NCI-H187 treated with DMSO at 0.1 percent for 48 hours (cell line): Measurements from ENCODE around the gene VAT1L.
A peak's percentile ranks its signal among the peaks of the same experiment; 100 is the strongest.

Experiments
- DNase-seq: peaks from one replicate; lab custom pipeline; 2025; lab: John Stamatoyannopoulos, UW

VAT1L gene

GRCh38 chr16:77869997-77870813 is 81.8 kb downstream of the VAT1L start:
- no peak for DNase-seq

GRCh38 chr16:77871932-77872331 is 83.6 kb downstream of the VAT1L start:
- DNase-seq, result no peak

DNA sequence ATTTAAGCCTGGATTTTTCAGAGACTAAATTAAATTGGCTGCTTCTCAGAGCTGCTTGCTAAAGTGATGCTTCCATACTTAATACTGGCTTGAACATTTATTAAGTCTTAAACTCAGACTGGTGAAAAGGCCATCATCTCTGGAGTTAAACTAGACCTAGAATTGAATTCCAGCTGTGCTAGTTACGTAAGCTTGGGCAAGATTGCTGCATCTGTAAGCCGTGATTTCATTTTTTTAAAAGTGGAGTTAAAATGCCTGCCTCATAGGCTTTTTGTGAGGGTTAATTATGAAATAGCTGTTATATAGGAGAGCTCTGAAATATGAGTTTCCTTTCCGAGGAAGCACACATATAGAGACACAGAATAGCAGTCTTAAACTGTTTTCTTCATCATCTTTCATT is 84.7 kb downstream of the VAT1L start:
- DNase-seq, result no peak

GRCh38 chr16:77874347-77874746 is 86.0 kb downstream of the VAT1L start:
- DNase-seq, result no peak

DNA sequence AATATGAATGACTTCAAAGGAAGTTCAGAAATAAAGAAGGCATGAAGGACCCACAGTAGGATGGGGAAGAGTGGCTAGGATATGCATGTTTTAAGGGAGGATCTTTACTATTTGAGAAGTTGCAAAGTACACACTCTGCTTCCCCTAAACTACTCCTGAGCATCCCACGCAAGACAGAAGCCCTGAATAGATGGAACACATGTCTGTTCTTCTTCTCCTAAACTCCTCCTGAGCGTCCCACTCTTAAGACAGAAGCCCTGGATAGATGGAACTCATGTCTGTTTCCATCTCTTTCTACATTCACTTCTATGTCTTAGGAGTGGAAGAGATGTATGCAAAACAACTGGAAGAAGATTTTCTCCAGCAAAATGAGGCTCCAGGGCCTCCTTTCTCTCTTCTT is 88.4 kb downstream of the VAT1L start:
- no peak for DNase-seq

DNA sequence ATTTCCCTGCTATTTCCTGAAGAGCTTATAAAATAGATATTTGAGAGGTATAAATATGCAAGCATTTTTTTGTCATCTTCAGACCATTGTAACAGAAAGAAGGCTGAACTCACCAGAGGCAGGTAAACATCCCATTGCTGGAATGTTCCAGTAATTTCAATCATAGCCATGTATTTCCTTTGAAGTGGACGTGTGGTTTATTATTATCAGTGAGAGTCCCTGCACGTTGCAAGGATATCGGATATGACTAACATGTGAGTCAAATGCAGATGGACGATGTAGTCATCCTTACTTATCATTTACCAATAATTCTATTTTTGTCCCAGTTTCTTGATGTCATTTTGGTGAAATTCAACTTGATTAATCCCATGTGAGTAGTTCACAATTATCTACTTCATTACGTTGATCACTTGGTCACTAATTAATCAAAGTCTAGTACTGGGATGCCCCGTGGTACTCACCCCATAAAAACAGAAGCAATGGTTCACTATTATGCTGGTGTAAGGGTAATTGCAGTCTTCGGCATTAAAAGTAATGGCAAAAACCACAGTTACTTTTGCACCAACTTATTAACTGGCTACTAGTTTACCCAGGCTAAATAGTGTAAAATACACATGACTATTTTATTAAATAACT is 89.5 kb downstream of the VAT1L start:
- DNase-seq, result no peak

DNA sequence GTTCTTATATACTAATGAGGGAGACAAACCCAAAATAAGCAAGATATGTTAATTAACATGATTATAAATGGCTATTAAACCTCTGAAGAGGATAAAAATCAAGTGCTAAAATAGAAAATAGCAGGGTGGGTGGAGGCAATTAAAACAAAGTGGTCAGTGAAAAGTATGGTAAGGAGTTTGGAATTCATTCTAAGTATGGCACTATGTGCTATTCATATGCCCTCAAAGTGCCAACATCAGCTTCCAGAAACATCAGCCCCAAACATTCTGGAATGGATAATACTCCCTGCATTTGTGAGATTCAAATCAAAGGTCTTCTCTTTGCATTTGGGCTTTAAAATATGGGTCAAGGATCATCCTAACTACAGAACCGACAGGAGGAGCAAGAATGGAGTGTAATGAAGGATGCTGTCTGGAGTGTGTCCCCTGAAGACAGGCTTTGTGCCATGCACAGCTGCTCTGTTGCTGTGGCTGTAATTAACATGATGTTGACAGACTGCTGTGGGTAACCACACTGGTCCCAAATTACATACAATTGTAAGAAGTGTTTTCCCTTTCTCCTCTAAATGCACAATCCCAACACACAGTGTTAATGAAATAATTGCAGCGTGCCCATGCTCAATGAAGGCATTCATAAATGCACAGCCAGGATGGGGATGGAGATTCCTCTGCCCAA is 93.1 kb downstream of the VAT1L start:
- no peak for DNase-seq

DNA sequence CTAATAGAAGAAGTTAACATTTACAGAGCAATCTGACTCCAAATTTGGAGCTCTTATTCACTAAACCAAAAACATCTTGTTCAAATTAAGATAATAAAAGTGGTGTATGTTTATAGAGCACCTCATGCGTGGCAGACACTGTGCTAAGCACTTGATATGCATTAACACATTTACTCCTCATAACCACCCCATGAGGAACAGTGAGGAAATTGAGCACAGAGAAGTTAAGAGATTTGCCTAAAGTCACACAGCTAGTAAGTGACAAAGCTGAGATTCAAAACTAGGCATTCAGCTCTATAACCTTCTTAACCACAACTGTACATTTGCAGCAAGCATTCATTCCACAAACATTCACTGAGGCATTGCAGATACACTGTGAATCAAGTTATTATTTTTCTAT is 94.0 kb downstream of the VAT1L start:
- no peak for DNase-seq

- DNase-seq, result no peak
Observed at GRCh38 chr16:77885571-77886295, 97.4 kb downstream of the VAT1L start.

DNA sequence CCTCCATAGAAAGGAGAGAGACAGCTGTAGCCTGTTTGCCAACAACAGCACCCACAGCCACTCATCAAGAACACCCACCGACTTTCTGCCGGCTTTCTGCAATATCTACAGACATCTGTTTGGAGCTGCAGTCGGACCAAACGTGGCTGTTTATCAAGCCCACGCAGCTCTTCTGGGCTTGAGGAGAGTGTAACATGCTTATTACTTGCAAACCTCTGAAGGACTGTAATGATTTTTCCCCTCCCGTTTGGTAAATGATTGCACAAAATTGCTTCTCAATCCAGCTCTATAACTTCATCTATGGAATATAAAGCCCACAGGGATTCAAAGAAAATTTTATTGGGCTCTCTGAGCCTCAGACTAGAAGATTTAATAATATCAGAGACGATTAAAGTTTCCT is 100.5 kb downstream of the VAT1L start:
- DNase-seq, result no peak

DNA sequence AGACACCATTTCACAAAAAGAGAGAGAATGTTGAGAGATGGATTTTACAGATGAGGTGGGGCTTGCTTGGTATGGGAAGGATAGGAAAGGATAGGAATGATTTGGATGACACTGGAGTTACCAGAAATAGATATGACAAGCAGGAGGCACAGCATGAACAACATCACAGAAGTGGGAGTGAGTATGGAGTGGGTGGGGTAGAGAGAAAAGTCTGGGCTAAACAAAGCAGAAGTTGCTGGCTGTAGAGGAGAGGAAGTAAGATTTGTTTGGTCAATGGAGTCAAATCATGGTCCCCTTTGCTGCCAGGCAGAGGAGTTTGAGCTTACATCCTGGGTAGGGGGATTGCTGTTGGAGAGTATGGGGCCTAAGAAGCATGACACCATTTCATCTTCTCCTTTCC is 101.7 kb downstream of the VAT1L start:
- DNase-seq, result no peak

GRCh38 chr16:77894162-77894561 is 105.8 kb downstream of the VAT1L start:
- no peak for DNase-seq

GRCh38 chr16:77895962-77896361 is 107.6 kb downstream of the VAT1L start:
- no peak for DNase-seq

DNA sequence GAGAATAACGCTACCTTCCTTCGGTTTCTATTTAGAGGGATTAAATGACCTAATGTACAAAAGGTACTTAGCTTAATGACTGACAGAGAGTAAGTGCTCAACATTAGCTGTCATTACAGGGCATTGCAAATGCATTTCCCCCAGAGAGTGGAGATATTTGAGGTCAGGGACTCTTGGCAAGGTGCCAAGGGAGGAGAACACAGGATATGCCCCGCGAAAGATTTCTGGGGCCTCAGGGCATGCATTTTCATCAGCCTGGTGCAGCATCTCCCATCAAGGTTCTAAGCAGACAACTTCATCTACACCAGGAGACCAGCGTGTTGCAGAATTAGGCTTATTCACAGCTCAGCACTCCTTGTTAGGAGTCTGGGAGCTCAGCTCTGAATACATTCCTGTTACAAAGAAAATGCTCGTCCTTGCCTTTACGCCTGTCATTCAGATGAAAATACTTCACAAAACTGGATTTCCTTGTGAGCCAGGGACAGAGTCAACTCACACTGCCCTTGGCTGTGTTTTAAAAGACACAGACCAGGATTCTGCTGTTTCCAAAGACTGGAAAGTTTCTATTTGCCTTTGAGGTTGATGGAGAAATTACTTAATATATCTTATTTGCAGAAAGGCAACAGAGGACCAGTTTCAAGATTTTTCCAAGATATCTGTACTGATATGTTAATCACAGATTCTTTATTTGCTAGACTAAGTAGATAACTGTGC is 108.2 kb downstream of the VAT1L start:
- peak; percentile 70 for DNase-seq

DNA sequence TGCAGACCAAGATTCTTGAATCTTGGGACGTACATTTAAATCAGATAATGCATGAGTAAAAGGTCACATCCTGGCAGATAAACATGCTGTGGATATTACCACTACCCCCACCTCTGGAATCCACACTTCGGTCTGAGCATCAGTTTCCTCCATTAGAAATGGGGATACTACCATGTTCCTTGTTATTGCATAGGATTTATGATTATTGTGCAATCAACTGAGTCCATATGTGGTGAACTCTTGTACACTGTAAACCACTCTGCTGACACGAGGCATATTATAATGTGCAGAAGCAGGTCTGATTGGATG is 108.7 kb downstream of the VAT1L start:
- no peak for DNase-seq

DNA sequence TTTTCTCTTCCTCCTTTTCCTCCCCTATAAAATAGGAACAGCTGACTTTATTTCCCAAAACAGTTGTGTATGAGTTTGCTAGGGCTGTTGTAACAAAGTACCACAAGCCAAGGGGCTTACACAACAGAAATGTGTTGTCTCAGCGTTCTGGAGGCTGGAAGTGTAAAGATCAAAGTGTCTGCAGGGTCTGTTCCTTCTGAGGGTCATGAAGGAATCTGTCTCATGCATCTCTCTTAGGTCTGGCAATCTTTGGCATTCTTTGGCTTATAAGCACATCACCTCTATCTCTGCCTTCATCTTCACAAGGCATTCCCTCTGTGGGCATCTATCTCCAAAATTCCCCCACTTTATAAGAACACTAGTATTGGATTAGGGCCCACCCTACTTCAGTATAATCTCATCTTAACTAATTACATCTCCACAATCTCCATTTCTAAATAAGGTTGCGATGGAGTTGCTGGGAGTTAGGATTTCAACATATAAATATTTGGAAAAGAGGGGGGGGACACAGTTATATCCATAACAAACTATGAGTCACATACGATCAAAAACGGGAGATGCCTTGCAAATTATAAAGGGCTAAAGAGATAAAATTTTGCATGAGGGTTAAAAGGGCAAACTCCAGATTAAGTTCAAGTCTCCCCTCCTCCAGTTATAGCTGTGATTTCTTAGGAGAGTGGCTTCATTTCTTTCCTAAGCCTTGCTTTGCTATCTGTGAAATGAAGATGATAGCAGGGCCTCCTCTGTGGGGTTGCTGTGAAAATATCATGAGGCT is 109.7 kb downstream of the VAT1L start:
- no peak for DNase-seq

DNA sequence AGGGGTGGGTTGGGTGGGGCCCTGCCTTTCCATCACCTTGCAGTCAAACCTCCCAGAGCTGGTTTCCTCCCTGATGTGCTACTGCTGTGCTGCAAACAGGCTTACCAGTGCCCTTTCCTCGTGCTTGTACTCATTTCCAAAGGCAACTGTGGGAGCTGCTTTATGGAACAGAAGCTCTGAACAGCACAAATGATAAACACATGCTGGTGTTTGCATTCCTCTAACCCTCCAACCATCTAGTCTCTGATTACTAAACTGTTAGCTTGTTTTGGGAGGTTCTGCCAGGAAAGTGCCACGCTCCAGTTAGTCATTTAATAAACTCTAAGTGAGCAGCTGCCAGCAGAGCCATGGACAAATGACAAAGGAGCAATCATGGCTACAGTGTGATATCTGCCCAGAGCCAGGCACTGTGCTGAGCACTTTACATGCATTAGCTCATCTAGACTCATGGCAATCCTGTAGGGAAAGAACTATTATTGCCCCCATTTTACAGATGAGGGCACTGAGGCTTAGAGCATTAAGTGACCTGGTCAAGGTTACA is 110.4 kb downstream of the VAT1L start:
- DNase-seq, result no peak

DNA sequence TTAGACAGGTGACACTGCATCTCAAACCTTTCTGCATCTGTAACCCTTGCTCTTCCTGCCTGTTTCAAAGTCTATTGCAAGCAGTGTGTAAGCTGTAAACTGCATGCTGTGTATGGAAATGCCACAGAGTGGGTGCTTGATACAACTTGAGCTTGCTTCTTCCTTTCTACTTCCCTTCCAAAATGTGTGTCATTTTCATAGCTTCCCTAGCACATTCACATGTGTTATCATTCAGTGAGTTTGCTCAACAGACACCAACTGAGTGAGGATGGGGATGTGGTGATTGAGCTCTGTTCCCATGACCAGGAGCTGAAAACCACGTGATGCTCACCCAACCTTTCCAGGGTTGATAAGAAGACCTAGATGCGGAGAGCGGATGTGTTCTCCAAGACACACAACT is 111.1 kb downstream of the VAT1L start:
- no peak for DNase-seq

- no peak for DNase-seq
Observed at GRCh38 chr16:77905374-77905920, 117.1 kb downstream of the VAT1L start.

DNA sequence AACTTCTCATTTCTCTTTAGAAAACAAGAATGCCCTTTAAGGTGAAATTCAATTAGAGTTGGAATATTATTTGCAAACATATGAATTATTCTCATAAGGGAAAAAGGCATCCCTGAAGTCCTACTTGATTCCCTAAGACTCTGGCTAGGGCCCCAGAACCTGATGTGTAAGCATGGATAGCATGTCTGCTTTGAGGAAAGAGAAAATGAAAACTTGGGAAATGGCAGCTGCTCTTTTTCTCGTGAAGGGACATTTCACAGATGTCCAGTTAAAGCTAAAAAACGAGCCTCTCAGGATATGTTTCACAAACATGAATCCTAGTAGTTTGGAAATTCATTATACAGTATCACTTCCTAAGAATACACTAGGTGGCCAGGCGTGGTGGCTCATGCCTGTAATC is 121.7 kb downstream of the VAT1L start:
- DNase-seq, result no peak

DNA sequence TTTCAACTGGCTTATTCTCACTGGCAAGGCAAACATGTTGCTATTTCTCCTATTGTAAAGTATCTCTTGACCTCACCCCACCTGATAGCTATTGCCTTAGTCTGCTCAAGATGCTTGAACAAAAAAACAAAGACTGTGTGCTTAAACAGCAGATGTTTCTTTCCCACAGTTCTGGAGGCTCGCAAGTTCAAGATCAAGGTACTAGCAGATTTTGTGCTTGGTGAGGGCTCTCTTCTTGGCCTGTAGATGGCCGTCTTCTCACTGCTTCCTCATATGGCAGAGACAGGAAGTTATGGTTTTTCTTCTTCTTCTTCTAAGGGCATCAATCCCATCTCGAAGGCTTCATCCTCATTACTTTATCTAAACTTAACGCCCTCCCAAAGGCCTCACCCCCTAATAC is 124.3 kb downstream of the VAT1L start:
- DNase-seq, result no peak
